ENCODE data around the gene DTYMK. TPM values are rescaled to one million over a fixed set of nuclear protein-coding genes. Genes with fewer than 3 reads are reported as not detected.

The DTYMK gene, protein sequence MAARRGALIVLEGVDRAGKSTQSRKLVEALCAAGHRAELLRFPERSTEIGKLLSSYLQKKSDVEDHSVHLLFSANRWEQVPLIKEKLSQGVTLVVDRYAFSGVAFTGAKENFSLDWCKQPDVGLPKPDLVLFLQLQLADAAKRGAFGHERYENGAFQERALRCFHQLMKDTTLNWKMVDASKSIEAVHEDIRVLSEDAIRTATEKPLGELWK
- total RNA-seq: 10 to 100 TPM in 2 of 4 donors, 1 to 10 TPM in 2; 7.7 to 18.7 (median 11.0) TPM

- H3K36me3 ChIP-seq: peaks cover 0 to 24% of the 10 kb centered on the region in 2 donors
- H3K9me3 ChIP-seq: no peaks in the 10 kb centered on the region
- peaks cover 0 to 45% (median 15%) of the 10 kb centered on the region in 3 donors for H3K4me1 ChIP-seq
- ATAC-seq: peak; percentile 99
- TF ChIP-seq POLR2AphosphoS5 (IDR thresholded peaks at IDR 0.05): peak; percentile 93
- no peak for TF ChIP-seq EP300 (IDR thresholded peaks at IDR 0.05)
- TF ChIP-seq, protein P1, sequence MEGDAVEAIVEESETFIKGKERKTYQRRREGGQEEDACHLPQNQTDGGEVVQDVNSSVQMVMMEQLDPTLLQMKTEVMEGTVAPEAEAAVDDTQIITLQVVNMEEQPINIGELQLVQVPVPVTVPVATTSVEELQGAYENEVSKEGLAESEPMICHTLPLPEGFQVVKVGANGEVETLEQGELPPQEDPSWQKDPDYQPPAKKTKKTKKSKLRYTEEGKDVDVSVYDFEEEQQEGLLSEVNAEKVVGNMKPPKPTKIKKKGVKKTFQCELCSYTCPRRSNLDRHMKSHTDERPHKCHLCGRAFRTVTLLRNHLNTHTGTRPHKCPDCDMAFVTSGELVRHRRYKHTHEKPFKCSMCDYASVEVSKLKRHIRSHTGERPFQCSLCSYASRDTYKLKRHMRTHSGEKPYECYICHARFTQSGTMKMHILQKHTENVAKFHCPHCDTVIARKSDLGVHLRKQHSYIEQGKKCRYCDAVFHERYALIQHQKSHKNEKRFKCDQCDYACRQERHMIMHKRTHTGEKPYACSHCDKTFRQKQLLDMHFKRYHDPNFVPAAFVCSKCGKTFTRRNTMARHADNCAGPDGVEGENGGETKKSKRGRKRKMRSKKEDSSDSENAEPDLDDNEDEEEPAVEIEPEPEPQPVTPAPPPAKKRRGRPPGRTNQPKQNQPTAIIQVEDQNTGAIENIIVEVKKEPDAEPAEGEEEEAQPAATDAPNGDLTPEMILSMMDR (IDR thresholded peaks at IDR 0.05): no peak
- TF ChIP-seq POLR2A (IDR thresholded peaks at IDR 0.05): peak; percentile 93
- H3K27me3 ChIP-seq: no peaks in the 10 kb centered on the region
- 0% methylated on average over 17 of the region's 102 CpGs; no CpG with 5 or more reads in 1 of the 2 donors for WGBS, 2 donors (ENCODE audit: low coverage in 1 of 2)
- peak within 1 kb of the TSS; percentile 66 to 97 (median 90) for H3K27ac ChIP-seq
- peak within 1 kb of the TSS; percentile 79 to 93 for H3K4me3 ChIP-seq
These were observed at the start of gene DTYMK for GRCh38 chr2:241686650-241687425. TSS of gene DTYMK (minus strand) at chr2:241686815. CDS start at chr2:241686783, 32 bp downstream.

DNA sequence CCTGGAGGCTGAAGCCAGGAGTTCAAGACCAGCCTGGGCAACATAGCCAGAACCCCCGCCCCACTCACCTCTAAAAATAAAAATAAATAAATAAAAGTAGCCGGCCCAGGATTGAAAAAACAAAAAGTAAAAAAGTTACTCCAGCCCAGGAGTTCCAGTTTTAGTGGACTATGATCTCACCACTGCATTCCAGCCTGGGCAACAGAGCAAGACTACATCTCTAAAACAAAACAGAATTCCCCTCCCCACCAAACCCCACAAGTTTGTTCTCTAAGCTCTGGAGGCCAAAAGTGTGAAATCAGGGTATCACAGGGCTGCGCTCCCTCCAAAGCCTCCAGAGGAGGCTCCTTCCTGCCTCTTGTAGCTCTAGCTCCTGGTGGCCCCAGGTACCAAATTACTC is 49.5 kb upstream of the DTYMK start:
- no peak for ATAC-seq
- Histone ChIP-seq H3K4me3 (no peak overlapping the region), H3K27me3 (no peaks in the 10 kb centered on the region), H3K9me3 (no peaks in the 10 kb centered on the region), H3K36me3 (peaks cover 0 to 22% of the 10 kb centered on the region in 2 donors), H3K27ac (no peak overlapping the region), H3K4me1 (peaks cover 0 to 35% (median 3%) of the 10 kb centered on the region in 3 donors)
- TF ChIP-seq, protein P1 (IDR thresholded peaks at IDR 0.05): no peak
- no peak for TF ChIP-seq EP300 (IDR thresholded peaks at IDR 0.05)
- no peak for TF ChIP-seq POLR2AphosphoS5 (IDR thresholded peaks at IDR 0.05)
- TF ChIP-seq POLR2A (IDR thresholded peaks at IDR 0.05): no peak
- WGBS, 2 donors (ENCODE audit: low coverage in 1 of 2): 33 to 83% methylated on average over 1 to 2 of the region's 3 CpGs

DNA sequence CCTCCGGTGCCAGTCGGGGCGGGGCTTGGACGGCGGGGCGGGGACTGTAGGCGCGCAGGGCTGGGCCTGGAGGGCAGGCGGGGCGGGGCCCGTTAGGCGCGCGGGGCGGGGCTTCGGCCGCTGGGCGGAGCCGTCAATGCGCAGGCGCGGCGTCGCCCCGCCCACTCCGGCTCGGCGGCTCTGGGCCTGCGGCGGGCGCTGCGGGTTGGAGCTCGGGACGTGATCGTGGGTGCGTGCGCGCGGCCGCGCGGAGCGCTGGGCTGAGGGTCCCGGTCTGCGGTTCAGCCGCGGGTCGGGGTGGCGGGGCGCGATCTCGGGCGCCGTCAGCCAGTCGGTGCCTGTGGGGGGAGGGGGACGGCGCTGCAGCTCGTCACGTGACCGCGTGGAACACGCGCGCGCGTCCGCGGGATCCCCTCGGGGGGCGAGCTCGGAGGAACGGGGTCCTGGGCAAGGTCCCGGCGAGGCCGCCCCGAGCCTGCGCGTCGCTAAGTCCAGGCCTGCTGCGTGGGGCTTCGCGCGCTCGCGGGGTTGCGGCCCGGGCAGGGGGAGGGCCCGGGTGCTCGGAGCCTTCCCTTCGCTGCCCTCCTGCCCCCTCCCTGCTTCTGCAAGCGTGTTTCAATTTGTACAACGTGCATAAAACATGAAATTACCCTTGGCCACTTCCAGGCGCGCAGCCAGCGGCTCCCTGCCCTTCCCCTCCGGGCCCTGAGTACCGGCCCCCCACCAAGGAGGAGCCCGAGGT is 48.0 kb upstream of the DTYMK start, which contains the start of gene D2HGDH:
D2HGDH (plus strand) TSS at position 164 of the 742 bp plus-strand sequence. CDS start 595 bp downstream, outside the sequence.
- peak; percentile 95 for ATAC-seq
- Histone ChIP-seq H3K4me1 (peaks cover 0 to 28% (median 3%) of the 10 kb centered on the region in 3 donors), H3K27ac (peak within 1 kb of the TSS; percentile 39 to 92 (median 88)), H3K4me3 (peak within 1 kb of the TSS; percentile 87 to 97), H3K36me3 (peaks cover 0 to 16% of the 10 kb centered on the region in 2 donors), H3K27me3 (no peaks in the 10 kb centered on the region), H3K9me3 (no peaks in the 10 kb centered on the region)
- WGBS, 2 donors (ENCODE audit: low coverage in 1 of 2): no CpG with 5 or more reads among the region's 98 CpGs
- peak; percentile 75 to 84 for TF ChIP-seq POLR2A (IDR thresholded peaks at IDR 0.05)
- TF ChIP-seq, protein P1 (IDR thresholded peaks at IDR 0.05): no peak
- TF ChIP-seq EP300 (IDR thresholded peaks at IDR 0.05): no peak
- TF ChIP-seq POLR2AphosphoS5 (IDR thresholded peaks at IDR 0.05): peak; percentile 38

- Histone ChIP-seq H3K27ac (peak overlapping the region in 3 of 4 donors; percentile 86 to 92 (median 91)), H3K27me3 (no peaks in the 10 kb centered on the region), H3K9me3 (no peaks in the 10 kb centered on the region), H3K4me1 (peaks cover 0 to 28% (median 3%) of the 10 kb centered on the region in 3 donors), H3K36me3 (peaks cover 0 to 11% of the 10 kb centered on the region in 2 donors), H3K4me3 (peak overlapping the region; percentile 25 to 97)
- no CpG with 5 or more reads among the region's 25 CpGs for WGBS, 2 donors (ENCODE audit: low coverage in 1 of 2)
- TF ChIP-seq POLR2A (IDR thresholded peaks at IDR 0.05): no peak
- no peak for TF ChIP-seq EP300 (IDR thresholded peaks at IDR 0.05)
- ATAC-seq: peak; percentile 11
These were observed 47.5 kb upstream of the DTYMK start for GRCh38 chr2:241734208-241734466.

Data from gastroesophageal sphincter (tissue), 4 donors.